HEK293 (cell line): ENCODE data around the gene GARIN5B.

ENCODE experiments used
- GLI4 ChIP-seq: fragments of 450-650 bp; formaldehyde crosslinking; IDR thresholded peaks from 2 replicates; pipeline ENCODE4 v1.5.1; 2016; ENCODE audit warnings: missing biosample characterization, missing genetic modification characterization
- HOXA7 ChIP-seq: sonication (generic); formaldehyde crosslinking; IDR thresholded peaks from 2 replicates; pipeline ENCODE4 v1.8.1; 2022; ENCODE audit warnings: missing genetic modification reagents, borderline replicate concordance
- HOXC10 ChIP-seq: sonication (generic); formaldehyde crosslinking; IDR thresholded peaks from 2 replicates; pipeline ENCODE4 v1.8.1; 2023; ENCODE audit warnings: mild to moderate bottlenecking, missing genetic modification reagents
- HOXD13 ChIP-seq: sonication (generic); formaldehyde crosslinking; IDR thresholded peaks from 2 replicates; pipeline ENCODE4 v1.8.0; 2022; ENCODE audit warnings: missing genetic modification reagents, borderline replicate concordance
- KLF16 ChIP-seq: fragments of 450-650 bp; formaldehyde crosslinking; IDR thresholded peaks from 2 replicates; pipeline ENCODE4 v1.5.1; 2017; ENCODE audit warnings: missing biosample characterization, missing genetic modification characterization
- MYNN ChIP-seq: fragments of 450-650 bp; formaldehyde crosslinking; IDR thresholded peaks from 2 replicates; pipeline ENCODE4 v1.5.1; 2016; ENCODE audit warnings: missing biosample characterization, missing genetic modification characterization, borderline replicate concordance
- OVOL3 ChIP-seq: fragments of 450-650 bp; formaldehyde crosslinking; IDR thresholded peaks from 2 replicates; pipeline ENCODE4 v1.5.1; 2016; ENCODE audit warnings: missing biosample characterization, missing genetic modification characterization
- SP3 ChIP-seq: fragments of 450-650 bp; formaldehyde crosslinking; IDR thresholded peaks from 2 replicates; pipeline ENCODE4 v1.5.1; 2016; ENCODE audit warnings: missing biosample characterization, missing genetic modification characterization
- YY1 ChIP-seq: fragments of 450-650 bp; formaldehyde crosslinking; IDR thresholded peaks from 2 replicates; pipeline ENCODE4 v1.5.1; 2018; ENCODE audit warnings: missing biosample characterization, missing genetic modification characterization
- ZBTB20 ChIP-seq: fragments of 450-650 bp; formaldehyde crosslinking; IDR thresholded peaks from 2 replicates; pipeline ENCODE4 v1.5.1; 2016; ENCODE audit warnings: missing biosample characterization, missing genetic modification characterization
- ZBTB7A ChIP-seq: fragments of 450-650 bp; formaldehyde crosslinking; IDR thresholded peaks from 2 replicates; pipeline ENCODE4 v1.5.1; 2016; ENCODE audit warnings: low read depth, missing biosample characterization, missing genetic modification characterization
- ZIC2 ChIP-seq: fragments of 450-650 bp; formaldehyde crosslinking; IDR thresholded peaks from 2 replicates; pipeline ENCODE4 v1.5.1; 2016; ENCODE audit warnings: missing biosample characterization, missing genetic modification characterization
- ZNF146 ChIP-seq: fragments of 450-650 bp; formaldehyde crosslinking; IDR thresholded peaks from 2 replicates; pipeline ENCODE4 v1.5.1; 2016; ENCODE audit warnings: missing biosample characterization, missing genetic modification characterization
- ZNF211 ChIP-seq: fragments of 450-650 bp; formaldehyde crosslinking; IDR thresholded peaks from 2 replicates; pipeline ENCODE4 v1.5.1; 2016; ENCODE audit warnings: low read depth, missing biosample characterization, missing genetic modification characterization
- ZNF214 ChIP-seq: fragments of 450-650 bp; formaldehyde crosslinking; IDR thresholded peaks from 2 replicates; pipeline ENCODE4 v1.5.1; 2017; ENCODE audit warnings: missing biosample characterization, mild to moderate bottlenecking, missing genetic modification characterization, borderline replicate concordance
- ZNF292 ChIP-seq: fragments of 450-650 bp; formaldehyde crosslinking; IDR thresholded peaks from 2 replicates; pipeline ENCODE4 v1.5.1; 2016; ENCODE audit warnings: low read depth, missing biosample characterization, missing genetic modification characterization, borderline replicate concordance
- ZNF341 ChIP-seq: fragments of 450-650 bp; formaldehyde crosslinking; IDR thresholded peaks from 2 replicates; pipeline ENCODE4; 2016; ENCODE audit warnings: low read depth, missing biosample characterization, missing genetic modification characterization
- ZNF501 ChIP-seq: fragments of 450-650 bp; formaldehyde crosslinking; IDR thresholded peaks from 2 replicates; pipeline ENCODE4 v1.5.1; 2016; ENCODE audit warnings: missing biosample characterization, missing genetic modification characterization
- ZNF561 ChIP-seq: fragments of 450-650 bp; IDR thresholded peaks from 2 replicates; pipeline ENCODE4 v1.5.1; 2018; ENCODE audit warnings: missing biosample characterization, missing genetic modification characterization, borderline replicate concordance
- ZNF639 ChIP-seq: fragments of 450-650 bp; formaldehyde crosslinking; IDR thresholded peaks from 2 replicates; pipeline ENCODE4 v1.5.1; 2016; ENCODE audit warnings: missing biosample characterization, missing genetic modification characterization
- ZNF658 ChIP-seq: fragments of 450-650 bp; formaldehyde crosslinking; IDR thresholded peaks from 2 replicates; pipeline ENCODE4; 2016; ENCODE audit warnings: missing biosample characterization, missing genetic modification characterization
- ZNF701 ChIP-seq: fragments of 450-650 bp; formaldehyde crosslinking; IDR thresholded peaks from 2 replicates; pipeline ENCODE4 v1.5.1; 2016; ENCODE audit warnings: missing biosample characterization, missing genetic modification characterization
- ZXDB ChIP-seq: fragments of 450-650 bp; formaldehyde crosslinking; IDR thresholded peaks from 2 replicates; pipeline ENCODE4 v1.5.1; 2016; ENCODE audit warnings: missing biosample characterization, missing genetic modification characterization
- TF ChIP-seq, protein P1 (sequence below): fragments of 450-650 bp; formaldehyde crosslinking; IDR thresholded peaks from 2 replicates; pipeline ENCODE4 v1.5.1; 2016; ENCODE audit warnings: missing biosample characterization, missing genetic modification characterization
- TF ChIP-seq, protein P2 (sequence below): sonication (generic); formaldehyde crosslinking; IDR thresholded peaks from 2 replicates; pipeline ENCODE4 v1.8.1; 2022; ENCODE audit warnings: mild to moderate bottlenecking, moderate library complexity, missing genetic modification reagents
- TF ChIP-seq, protein P3 (sequence below): fragments of 450-650 bp; formaldehyde crosslinking; conservative IDR thresholded peaks from 2 replicates; pipeline ENCODE4 v1.5.1; 2016; ENCODE audit warnings: low read depth, missing biosample characterization, missing genetic modification characterization
- TF ChIP-seq, protein P4 (sequence below): fragments of 450-650 bp; formaldehyde crosslinking; IDR thresholded peaks from 2 replicates; pipeline ENCODE4 v1.5.1; 2016; ENCODE audit warnings: missing biosample characterization, missing genetic modification characterization

The GARIN5B gene

DNA sequence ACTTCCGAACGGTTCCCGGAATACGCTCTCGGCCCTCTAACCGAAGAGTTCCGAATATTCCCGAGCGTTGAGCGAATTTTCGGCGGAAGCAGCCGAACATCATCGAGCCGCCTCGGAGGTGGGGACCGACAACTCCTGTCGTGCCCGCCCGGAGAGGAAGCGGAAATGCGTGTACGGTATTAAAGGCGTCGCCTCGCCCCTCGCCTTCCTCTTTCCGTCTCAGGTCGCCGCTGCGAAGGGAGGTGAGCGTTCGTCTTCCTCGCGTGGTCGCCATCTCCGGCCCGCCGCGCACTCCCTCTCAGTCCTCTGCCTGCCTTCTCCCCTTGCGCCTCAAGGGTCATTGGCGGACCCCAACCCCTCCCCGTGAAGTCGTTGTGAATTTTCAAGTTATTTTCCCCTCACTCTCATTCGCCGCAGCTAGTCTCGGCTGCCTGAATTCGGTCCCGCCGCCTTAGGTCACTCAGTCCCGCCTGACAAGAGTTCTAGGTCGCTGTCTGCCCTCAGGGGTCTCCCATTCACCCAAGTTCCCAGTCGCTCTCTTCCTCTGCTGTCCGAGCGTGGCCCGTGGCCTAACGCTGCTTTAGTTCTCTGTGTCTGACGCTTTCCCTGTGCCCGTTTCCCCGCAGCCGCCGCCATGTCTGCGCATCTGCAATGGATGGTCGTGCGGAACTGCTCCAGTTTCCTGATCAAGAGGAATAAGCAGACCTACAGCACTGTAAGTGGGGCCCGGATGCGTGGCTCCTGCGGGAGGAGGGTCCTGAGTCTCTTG is 22.8 kb upstream of the GARIN5B start, which contains the start of gene RPL28 (continued):
- TF ChIP-seq, protein P1, sequence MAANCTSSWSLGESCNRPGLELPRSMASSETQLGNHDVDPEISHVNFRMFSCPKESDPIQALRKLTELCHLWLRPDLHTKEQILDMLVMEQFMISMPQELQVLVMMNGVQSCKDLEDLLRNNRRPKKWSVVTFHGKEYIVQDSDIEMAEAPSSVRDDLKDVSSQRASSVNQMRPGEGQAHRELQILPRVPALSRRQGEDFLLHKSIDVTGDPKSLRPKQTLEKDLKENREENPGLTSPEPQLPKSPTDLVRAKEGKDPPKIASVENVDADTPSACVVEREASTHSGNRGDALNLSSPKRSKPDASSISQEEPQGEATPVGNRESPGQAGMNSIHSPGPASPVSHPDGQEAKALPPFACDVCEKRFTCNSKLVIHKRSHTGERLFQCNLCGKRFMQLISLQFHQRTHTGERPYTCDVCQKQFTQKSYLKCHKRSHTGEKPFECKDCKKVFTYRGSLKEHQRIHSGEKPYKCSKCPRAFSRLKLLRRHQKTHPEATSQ (tag by site-specific recombination): no peak
- TF ChIP-seq ZNF639 (tag by site-specific recombination): peak; percentile 54; the same call in 1 of the 2 replicates
- TF ChIP-seq ZNF146 (tag by site-specific recombination): 0 out of 2 replicates have a peak, but pooled peaks have one; percentile 10
- TF ChIP-seq OVOL3: peak; percentile 63; the same call in 1 of the 2 replicates
- peak; percentile 93 for TF ChIP-seq GLI4 (tag by site-specific recombination)
- TF ChIP-seq ZNF701 (tag by site-specific recombination): no peak
- no peak for TF ChIP-seq ZNF214
- TF ChIP-seq HOXD13 (CRISPR knock-in tag): peak; percentile 68
- TF ChIP-seq ZNF501 (tag by site-specific recombination): peak; percentile 91
- TF ChIP-seq YY1 (tag by site-specific recombination): peak; percentile 65; the same call in 1 of the 2 replicates
- no peak for TF ChIP-seq ZNF211 (tag by site-specific recombination)
- no peak for TF ChIP-seq ZIC2 (tag by site-specific recombination)
- TF ChIP-seq ZBTB7A: 0 out of 2 replicates have a peak, but pooled peaks have one; percentile 34
- TF ChIP-seq MYNN: no peak
- TF ChIP-seq, protein P2, sequence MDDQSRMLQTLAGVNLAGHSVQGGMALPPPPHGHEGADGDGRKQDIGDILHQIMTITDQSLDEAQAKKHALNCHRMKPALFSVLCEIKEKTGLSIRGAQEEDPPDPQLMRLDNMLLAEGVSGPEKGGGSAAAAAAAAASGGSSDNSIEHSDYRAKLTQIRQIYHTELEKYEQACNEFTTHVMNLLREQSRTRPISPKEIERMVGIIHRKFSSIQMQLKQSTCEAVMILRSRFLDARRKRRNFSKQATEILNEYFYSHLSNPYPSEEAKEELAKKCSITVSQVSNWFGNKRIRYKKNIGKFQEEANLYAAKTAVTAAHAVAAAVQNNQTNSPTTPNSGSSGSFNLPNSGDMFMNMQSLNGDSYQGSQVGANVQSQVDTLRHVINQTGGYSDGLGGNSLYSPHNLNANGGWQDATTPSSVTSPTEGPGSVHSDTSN (CRISPR knock-in tag): peak; percentile 90; the same call in 1 of the 2 replicates
- TF ChIP-seq HOXA7 (CRISPR knock-in tag): no peak
- peak; percentile 81 for TF ChIP-seq ZXDB
- TF ChIP-seq, protein P3, sequence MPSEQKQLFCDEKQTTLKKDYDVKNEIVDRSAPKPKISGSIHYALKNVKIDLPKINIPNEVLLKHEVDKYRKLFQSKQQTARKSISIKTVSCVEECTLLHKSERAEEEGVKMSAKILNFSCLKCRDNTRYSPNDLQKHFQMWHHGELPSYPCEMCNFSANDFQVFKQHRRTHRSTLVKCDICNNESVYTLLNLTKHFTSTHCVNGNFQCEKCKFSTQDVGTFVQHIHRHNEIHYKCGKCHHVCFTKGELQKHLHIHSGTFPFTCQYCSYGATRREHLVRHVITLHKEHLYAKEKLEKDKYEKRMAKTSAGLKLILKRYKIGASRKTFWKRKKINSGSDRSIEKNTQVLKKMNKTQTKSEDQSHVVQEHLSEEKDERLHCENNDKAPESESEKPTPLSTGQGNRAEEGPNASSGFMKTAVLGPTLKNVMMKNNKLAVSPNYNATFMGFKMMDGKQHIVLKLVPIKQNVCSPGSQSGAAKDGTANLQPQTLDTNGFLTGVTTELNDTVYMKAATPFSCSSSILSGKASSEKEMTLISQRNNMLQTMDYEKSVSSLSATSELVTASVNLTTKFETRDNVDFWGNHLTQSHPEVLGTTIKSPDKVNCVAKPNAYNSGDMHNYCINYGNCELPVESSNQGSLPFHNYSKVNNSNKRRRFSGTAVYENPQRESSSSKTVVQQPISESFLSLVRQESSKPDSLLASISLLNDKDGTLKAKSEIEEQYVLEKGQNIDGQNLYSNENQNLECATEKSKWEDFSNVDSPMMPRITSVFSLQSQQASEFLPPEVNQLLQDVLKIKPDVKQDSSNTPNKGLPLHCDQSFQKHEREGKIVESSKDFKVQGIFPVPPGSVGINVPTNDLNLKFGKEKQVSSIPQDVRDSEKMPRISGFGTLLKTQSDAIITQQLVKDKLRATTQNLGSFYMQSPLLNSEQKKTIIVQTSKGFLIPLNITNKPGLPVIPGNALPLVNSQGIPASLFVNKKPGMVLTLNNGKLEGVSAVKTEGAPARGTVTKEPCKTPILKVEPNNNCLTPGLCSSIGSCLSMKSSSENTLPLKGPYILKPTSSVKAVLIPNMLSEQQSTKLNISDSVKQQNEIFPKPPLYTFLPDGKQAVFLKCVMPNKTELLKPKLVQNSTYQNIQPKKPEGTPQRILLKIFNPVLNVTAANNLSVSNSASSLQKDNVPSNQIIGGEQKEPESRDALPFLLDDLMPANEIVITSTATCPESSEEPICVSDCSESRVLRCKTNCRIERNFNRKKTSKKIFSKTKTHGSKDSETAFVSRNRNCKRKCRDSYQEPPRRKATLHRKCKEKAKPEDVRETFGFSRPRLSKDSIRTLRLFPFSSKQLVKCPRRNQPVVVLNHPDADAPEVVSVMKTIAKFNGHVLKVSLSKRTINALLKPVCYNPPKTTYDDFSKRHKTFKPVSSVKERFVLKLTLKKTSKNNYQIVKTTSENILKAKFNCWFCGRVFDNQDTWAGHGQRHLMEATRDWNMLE (tag by site-specific recombination): 0 out of 2 replicates have a peak, but pooled peaks have one; percentile 8
- peak; percentile 65 for TF ChIP-seq SP3 (tag by site-specific recombination)
- TF ChIP-seq ZNF561: peak; percentile 58; the same call in 1 of the 2 replicates
- no peak for TF ChIP-seq ZNF292
- peak; percentile 32; the same call in 1 of the 2 replicates for TF ChIP-seq ZNF341 (tag by site-specific recombination)
- 0 out of 2 replicates have a peak, but pooled peaks have one; percentile 16 for TF ChIP-seq ZBTB20 (tag by site-specific recombination)
- TF ChIP-seq KLF16 (tag by site-specific recombination): peak; percentile 86
- TF ChIP-seq, protein P4, sequence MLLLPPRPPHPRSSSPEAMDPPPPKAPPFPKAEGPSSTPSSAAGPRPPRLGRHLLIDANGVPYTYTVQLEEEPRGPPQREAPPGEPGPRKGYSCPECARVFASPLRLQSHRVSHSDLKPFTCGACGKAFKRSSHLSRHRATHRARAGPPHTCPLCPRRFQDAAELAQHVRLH (tag by site-specific recombination): peak; percentile 86
- no peak for TF ChIP-seq ZNF658 (tag by site-specific recombination)
- TF ChIP-seq HOXC10: peak; percentile 86; the same call in 1 of the 2 replicates
